ENCODE results near the gene TMEM184B.

Gene TMEM184B

GRCh38 chr22:38213990-38214301 is 58.9 kb downstream of the TMEM184B start:
- Histone ChIP-seq H3K4me3 (ENCODE audit: insufficient read depth, low read length, poor library complexity, severe bottlenecking) (no peak overlapping the region), H4K20me1 (ENCODE audit: low read depth, low read length) (no peaks in the 10 kb centered on the region), H3K27ac (ENCODE audit: low read depth, low read length) (no peak overlapping the region), H3K79me2 (ENCODE audit: insufficient read depth, low read length) (no peaks in the 10 kb centered on the region), H3K9ac (ENCODE audit: low read length) (peak overlapping the region; percentile 27), H3K4me2 (ENCODE audit: low read depth, low read length, poor library complexity, severe bottlenecking) (peak overlapping the region; percentile 43), H3K9me2 (replicated peaks; ENCODE audit: insufficient read depth, low read length) (no peaks in the 10 kb centered on the region), H3F3A (ENCODE audit: insufficient read depth) (no peaks in the 10 kb centered on the region), H3K36me3 (ENCODE audit: low read length) (no peaks in the 10 kb centered on the region), H3K27me3 (ENCODE audit: low read length) (no peaks in the 10 kb centered on the region), H3K9me3 (ENCODE audit: insufficient read depth, low read length) (no peaks in the 10 kb centered on the region), H2AFZ (ENCODE audit: low read depth, low read length, severe bottlenecking) (no peak overlapping the region)
- TF ChIP-seq CTCF (IDR thresholded peaks at IDR 0.05; ENCODE audit: insufficient read depth, low read length, poor library complexity, severe bottlenecking) = no peak
- no peak for TF ChIP-seq EZH2phosphoT487 (conservative IDR thresholded peaks at IDR 0.05; ENCODE audit: low read length)

DNA sequence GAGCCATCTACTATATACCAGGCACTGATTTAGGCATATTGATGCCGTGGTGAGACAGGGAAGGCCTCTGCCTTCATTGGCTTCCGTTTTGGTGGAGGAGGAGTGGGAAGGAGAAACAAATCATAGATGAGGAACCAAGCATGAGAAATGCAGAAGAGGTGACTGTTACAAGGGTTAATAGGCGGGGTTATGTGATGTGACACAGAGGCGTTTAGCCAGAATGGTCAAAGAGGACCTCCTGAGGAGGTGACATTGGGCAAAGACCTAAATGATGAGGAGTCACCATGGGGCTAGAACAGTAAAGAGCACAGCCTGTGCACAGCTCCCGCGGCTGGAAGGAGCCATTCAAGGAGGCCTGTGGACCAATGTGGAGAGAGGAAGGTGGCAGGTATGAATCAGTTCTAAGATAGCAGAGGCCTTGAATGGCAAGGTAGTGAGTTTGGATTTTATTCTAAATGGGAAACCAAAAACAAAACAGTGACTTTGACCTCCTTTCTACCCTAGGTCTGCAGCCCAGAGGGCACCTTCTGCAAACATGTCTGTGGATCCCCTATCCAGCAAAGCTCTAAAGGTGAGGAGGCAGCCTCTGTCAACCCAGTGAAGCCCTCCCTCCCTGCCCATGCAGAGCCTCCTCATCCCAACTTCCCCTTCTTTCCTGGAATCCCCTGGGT is 59.4 kb downstream of the TMEM184B start:
- Histone ChIP-seq H3K27ac (ENCODE audit: low read depth, low read length) (no peak overlapping the region), H3K36me3 (ENCODE audit: low read length) (no peaks in the 10 kb centered on the region), H3K9me2 (replicated peaks; ENCODE audit: insufficient read depth, low read length) (no peaks in the 10 kb centered on the region), H3K4me3 (ENCODE audit: insufficient read depth, low read length, poor library complexity, severe bottlenecking) (no peak overlapping the region), H3K79me2 (ENCODE audit: insufficient read depth, low read length) (no peaks in the 10 kb centered on the region), H4K20me1 (ENCODE audit: low read depth, low read length) (no peaks in the 10 kb centered on the region), H3F3A (ENCODE audit: insufficient read depth) (no peaks in the 10 kb centered on the region), H3K4me2 (ENCODE audit: low read depth, low read length, poor library complexity, severe bottlenecking) (no peak overlapping the region), H2AFZ (ENCODE audit: low read depth, low read length, severe bottlenecking) (no peak overlapping the region), H3K9me3 (ENCODE audit: insufficient read depth, low read length) (no peaks in the 10 kb centered on the region), H3K9ac (ENCODE audit: low read length) (no peak overlapping the region), H3K27me3 (ENCODE audit: low read length) (no peaks in the 10 kb centered on the region)
- TF ChIP-seq EZH2phosphoT487 (conservative IDR thresholded peaks at IDR 0.05; ENCODE audit: low read length) = no peak
- TF ChIP-seq CTCF (IDR thresholded peaks at IDR 0.05; ENCODE audit: insufficient read depth, low read length, poor library complexity, severe bottlenecking) = no peak

- Histone ChIP-seq H3K79me2 (ENCODE audit: insufficient read depth, low read length) (no peaks in the 10 kb centered on the region), H3K9me2 (replicated peaks; ENCODE audit: insufficient read depth, low read length) (no peaks in the 10 kb centered on the region), H3K9me3 (ENCODE audit: insufficient read depth, low read length) (no peaks in the 10 kb centered on the region), H3K36me3 (ENCODE audit: low read length) (no peaks in the 10 kb centered on the region), H3K27me3 (ENCODE audit: low read length) (no peaks in the 10 kb centered on the region), H3K27ac (ENCODE audit: low read depth, low read length) (no peak overlapping the region), H3K4me3 (ENCODE audit: insufficient read depth, low read length, poor library complexity, severe bottlenecking) (no peak overlapping the region), H3K4me2 (ENCODE audit: low read depth, low read length, poor library complexity, severe bottlenecking) (no peak overlapping the region), H4K20me1 (ENCODE audit: low read depth, low read length) (no peaks in the 10 kb centered on the region), H3F3A (ENCODE audit: insufficient read depth) (no peaks in the 10 kb centered on the region), H2AFZ (ENCODE audit: low read depth, low read length, severe bottlenecking) (no peak overlapping the region), H3K9ac (ENCODE audit: low read length) (no peak overlapping the region)
- TF ChIP-seq CTCF (IDR thresholded peaks at IDR 0.05; ENCODE audit: insufficient read depth, low read length, poor library complexity, severe bottlenecking) (no peak), EZH2phosphoT487 (conservative IDR thresholded peaks at IDR 0.05; ENCODE audit: low read length) (no peak)
Measured at GRCh38 chr22:38212442-38212841, 60.4 kb downstream of the TMEM184B start.

Data from SU-DHL-6 (cell line).